ENCODE results near the gene TSEN2.
"Not testable (repeated sequence)": the region's sequence is repeated elsewhere in the genome, so short reads cannot be mapped to it uniquely, and the experiment has no call there.

TSEN2 gene

GRCh38 chr3:12541625-12542024 is 57.3 kb downstream of the TSEN2 start:
- no peak overlapping the region for H3K4me3 ChIP-seq (ENCODE audit: insufficient read depth, low read depth, low read length, poor library complexity, severe bottlenecking)
- H3K27me3 ChIP-seq (replicated peaks; ENCODE audit: control insufficient read depth, insufficient read depth, low read length, poor library complexity, severe bottlenecking): no peaks in the 10 kb centered on the region
- H3K36me3 ChIP-seq (ENCODE audit: control insufficient read depth, insufficient read depth, low read length): no peaks in the 10 kb centered on the region
- no peak for DNase-seq
- no peak overlapping the region for H3K27ac ChIP-seq (ENCODE audit: insufficient read depth, low read length, poor library complexity, severe bottlenecking)
- no peaks in the 10 kb centered on the region for H3K9me3 ChIP-seq (ENCODE audit: control insufficient read depth, low read length)
- H3K4me1 ChIP-seq (ENCODE audit: control insufficient read depth, insufficient read depth, low read length, poor library complexity, severe bottlenecking): no peaks in the 10 kb centered on the region

DNA sequence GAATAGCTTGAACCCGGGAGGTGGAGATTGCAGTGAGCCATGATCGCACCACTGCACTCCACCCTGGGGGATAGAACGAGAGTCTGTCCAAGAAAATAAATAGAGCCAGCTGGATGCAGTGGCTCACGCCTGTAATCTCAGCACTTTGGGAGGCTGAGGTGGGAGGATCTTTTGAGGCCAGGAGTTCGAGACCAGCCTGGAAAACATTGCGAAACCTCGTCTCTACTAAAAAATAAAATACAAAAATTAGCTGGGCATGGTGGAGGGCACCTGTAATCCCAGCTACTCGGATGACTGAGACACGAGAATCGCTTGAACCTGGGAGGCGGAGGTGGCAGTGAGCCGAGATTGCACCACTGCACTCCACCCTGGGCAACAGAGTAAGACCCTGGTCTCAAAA is 59.2 kb downstream of the TSEN2 start:
- not testable (repeated sequence) for DNase-seq; H3K27ac ChIP-seq (ENCODE audit: insufficient read depth, low read length, poor library complexity, severe bottlenecking); H3K9me3 ChIP-seq (ENCODE audit: control insufficient read depth, low read length); H3K4me1 ChIP-seq (ENCODE audit: control insufficient read depth, insufficient read depth, low read length, poor library complexity, severe bottlenecking); H3K27me3 ChIP-seq (replicated peaks; ENCODE audit: control insufficient read depth, insufficient read depth, low read length, poor library complexity, severe bottlenecking); H3K36me3 ChIP-seq (ENCODE audit: control insufficient read depth, insufficient read depth, low read length); H3K4me3 ChIP-seq (ENCODE audit: insufficient read depth, low read depth, low read length, poor library complexity, severe bottlenecking)

DNA sequence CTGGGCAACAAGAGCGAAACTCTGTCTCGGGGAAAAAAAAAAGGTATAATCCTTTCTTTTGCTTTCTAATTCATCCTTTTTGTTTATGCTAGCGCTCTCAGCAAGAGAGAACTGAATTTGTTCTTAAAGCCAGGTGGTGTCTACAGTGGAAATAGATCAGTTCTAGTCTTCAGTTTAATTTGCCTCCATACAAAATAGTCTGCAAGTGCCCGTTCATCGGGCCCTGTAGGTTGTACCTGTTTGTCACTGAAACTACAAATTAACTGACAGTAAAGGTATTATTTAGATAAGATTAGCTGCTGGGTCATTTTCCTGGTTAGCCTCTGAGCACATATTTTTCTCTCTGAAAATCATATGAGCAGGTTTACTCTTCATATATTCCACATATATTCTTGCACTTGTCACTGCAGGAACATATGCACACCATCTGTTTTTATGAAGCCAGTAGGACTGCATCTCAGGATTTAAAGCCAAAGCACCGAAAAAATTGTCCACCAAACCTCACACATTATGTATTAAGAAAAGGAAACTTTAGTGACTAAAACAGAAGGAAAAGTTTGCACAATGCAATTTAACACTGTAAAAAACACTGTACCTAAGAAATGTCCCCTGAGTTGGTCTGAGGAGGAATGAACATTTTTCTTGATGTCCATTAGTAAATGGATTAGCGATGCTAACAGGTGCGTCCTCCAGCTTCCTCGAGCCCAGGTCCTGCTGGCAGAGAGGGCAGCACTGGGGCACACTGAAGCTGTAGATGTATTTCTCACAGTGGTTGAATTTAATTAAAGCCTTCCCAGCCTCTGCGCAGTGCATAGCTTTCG is 60.6 kb downstream of the TSEN2 start:
- H3K4me1 ChIP-seq (ENCODE audit: control insufficient read depth, insufficient read depth, low read length, poor library complexity, severe bottlenecking): no peaks in the 10 kb centered on the region
- H3K27ac ChIP-seq (ENCODE audit: insufficient read depth, low read length, poor library complexity, severe bottlenecking): no peak overlapping the region
- H3K27me3 ChIP-seq (replicated peaks; ENCODE audit: control insufficient read depth, insufficient read depth, low read length, poor library complexity, severe bottlenecking): no peaks in the 10 kb centered on the region
- H3K36me3 ChIP-seq (ENCODE audit: control insufficient read depth, insufficient read depth, low read length): no peaks in the 10 kb centered on the region
- no peak overlapping the region for H3K4me3 ChIP-seq (ENCODE audit: insufficient read depth, low read depth, low read length, poor library complexity, severe bottlenecking)
- no peaks in the 10 kb centered on the region for H3K9me3 ChIP-seq (ENCODE audit: control insufficient read depth, low read length)
- no peak for DNase-seq

DNA sequence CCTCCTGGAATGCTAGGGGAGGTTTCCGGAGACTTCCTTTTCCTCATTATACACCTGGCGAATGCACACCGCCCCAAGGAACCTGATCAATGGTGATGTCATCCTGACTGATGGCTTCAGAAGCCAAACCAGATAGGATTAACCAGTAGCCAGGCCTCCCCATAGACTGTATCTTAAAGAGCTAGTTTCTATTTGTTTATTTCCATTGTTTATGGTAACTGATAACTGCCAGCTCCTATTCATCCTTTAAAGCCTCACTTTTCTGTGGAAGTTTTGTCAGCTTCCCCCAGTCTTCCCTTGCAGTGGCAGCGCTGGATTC is 61.2 kb downstream of the TSEN2 start, which contains the start of gene MKRN2OS:
TSS of gene MKRN2OS (minus strand) at position 27 of the 319 bp plus-strand sequence. CDS start 35 bp downstream, outside the sequence.
- no peak for DNase-seq
- no peak within 1 kb of the TSS for H3K4me3 ChIP-seq (ENCODE audit: insufficient read depth, low read depth, low read length, poor library complexity, severe bottlenecking)

GRCh38 chr3:12549971-12550760 is 65.9 kb downstream of the TSEN2 start:
- Histone ChIP-seq H3K27ac (ENCODE audit: insufficient read depth, low read length, poor library complexity, severe bottlenecking) (no peak overlapping the region), H3K36me3 (ENCODE audit: control insufficient read depth, insufficient read depth, low read length) (no peaks in the 10 kb centered on the region), H3K27me3 (replicated peaks; ENCODE audit: control insufficient read depth, insufficient read depth, low read length, poor library complexity, severe bottlenecking) (peaks cover 8% of the 10 kb centered on the region), H3K4me3 (ENCODE audit: insufficient read depth, low read depth, low read length, poor library complexity, severe bottlenecking) (no peak overlapping the region), H3K4me1 (ENCODE audit: control insufficient read depth, insufficient read depth, low read length, poor library complexity, severe bottlenecking) (peaks cover 5% of the 10 kb centered on the region), H3K9me3 (ENCODE audit: control insufficient read depth, low read length) (no peaks in the 10 kb centered on the region)
- no peak for DNase-seq

More for the DNA sequence above, 61.2 kb downstream of the TSEN2 start, which contains the start of gene MKRN2OS:
- Histone ChIP-seq H3K27me3 (replicated peaks; ENCODE audit: control insufficient read depth, insufficient read depth, low read length, poor library complexity, severe bottlenecking) (no peaks in the 10 kb centered on the region), H3K4me1 (ENCODE audit: control insufficient read depth, insufficient read depth, low read length, poor library complexity, severe bottlenecking) (no peaks in the 10 kb centered on the region), H3K36me3 (ENCODE audit: control insufficient read depth, insufficient read depth, low read length) (no peaks in the 10 kb centered on the region), H3K27ac (ENCODE audit: insufficient read depth, low read length, poor library complexity, severe bottlenecking) (no peak within 1 kb of the TSS), H3K9me3 (ENCODE audit: control insufficient read depth, low read length) (no peaks in the 10 kb centered on the region)

DNA sequence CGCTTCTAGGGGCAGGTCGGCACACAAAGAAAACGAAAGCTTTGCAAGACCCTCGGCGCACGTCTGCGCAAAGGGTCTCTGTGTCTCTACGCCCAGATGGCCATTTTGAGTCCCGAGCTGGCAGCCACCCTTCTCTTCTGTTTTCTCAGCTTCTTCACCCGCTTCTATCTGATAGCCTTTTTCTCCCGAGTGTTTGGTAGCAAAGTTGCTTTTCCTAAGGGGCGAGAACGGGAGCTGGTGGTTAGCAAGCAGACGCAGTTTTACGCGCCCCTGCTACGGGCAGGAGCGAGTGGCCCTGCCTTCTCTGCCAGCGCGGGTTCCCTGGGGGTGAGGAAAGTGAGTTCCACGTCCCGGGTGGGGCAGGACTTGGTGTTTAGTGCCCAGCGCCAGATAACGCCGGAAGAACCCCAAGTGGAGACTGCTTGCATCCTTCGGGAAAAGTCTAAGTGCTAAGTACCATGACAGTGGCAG is 69.7 kb downstream of the TSEN2 start:
- H3K27ac ChIP-seq (ENCODE audit: insufficient read depth, low read length, poor library complexity, severe bottlenecking): no peak overlapping the region
- no peak for DNase-seq
- H3K27me3 ChIP-seq (replicated peaks; ENCODE audit: control insufficient read depth, insufficient read depth, low read length, poor library complexity, severe bottlenecking): peaks cover 8% of the 10 kb centered on the region
- no peaks in the 10 kb centered on the region for H3K36me3 ChIP-seq (ENCODE audit: control insufficient read depth, insufficient read depth, low read length)
- H3K9me3 ChIP-seq (ENCODE audit: control insufficient read depth, low read length): no peaks in the 10 kb centered on the region
- H3K4me3 ChIP-seq (ENCODE audit: insufficient read depth, low read depth, low read length, poor library complexity, severe bottlenecking): peak overlapping the region; percentile 48
- peaks cover 24% of the 10 kb centered on the region for H3K4me1 ChIP-seq (ENCODE audit: control insufficient read depth, insufficient read depth, low read length, poor library complexity, severe bottlenecking)

DNA sequence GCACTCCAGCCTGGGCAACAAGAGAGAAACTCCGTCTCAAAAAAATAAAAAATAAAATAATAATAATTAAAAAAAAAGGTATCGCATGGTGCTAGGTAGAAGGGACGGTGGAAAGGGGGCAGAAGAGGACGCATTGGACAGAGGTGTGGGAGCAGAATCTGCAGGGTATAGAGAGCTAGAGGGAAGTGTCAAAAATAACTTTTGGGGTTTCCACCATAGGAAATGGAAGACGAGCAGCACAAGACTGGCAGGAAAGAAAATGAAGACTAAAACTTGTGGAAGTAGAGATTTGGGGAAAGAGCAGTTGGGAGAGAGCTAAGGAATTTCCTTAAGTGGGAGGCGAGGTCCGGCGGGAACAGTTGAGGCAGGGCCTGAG is 72.0 kb downstream of the TSEN2 start:
- Histone ChIP-seq H3K36me3 (ENCODE audit: control insufficient read depth, insufficient read depth, low read length) (no peaks in the 10 kb centered on the region), H3K4me3 (ENCODE audit: insufficient read depth, low read depth, low read length, poor library complexity, severe bottlenecking) (peak overlapping the region; percentile 81), H3K4me1 (ENCODE audit: control insufficient read depth, insufficient read depth, low read length, poor library complexity, severe bottlenecking) (peaks cover 30% of the 10 kb centered on the region), H3K9me3 (ENCODE audit: control insufficient read depth, low read length) (no peaks in the 10 kb centered on the region), H3K27ac (ENCODE audit: insufficient read depth, low read length, poor library complexity, severe bottlenecking) (peak overlapping the region; percentile 27), H3K27me3 (replicated peaks; ENCODE audit: control insufficient read depth, insufficient read depth, low read length, poor library complexity, severe bottlenecking) (peaks cover 8% of the 10 kb centered on the region)
- no peak for DNase-seq

- Histone ChIP-seq H3K4me1 (ENCODE audit: control insufficient read depth, insufficient read depth, low read length, poor library complexity, severe bottlenecking) (peaks cover 30% of the 10 kb centered on the region), H3K4me3 (ENCODE audit: insufficient read depth, low read depth, low read length, poor library complexity, severe bottlenecking) (peak within 1 kb of the TSS; percentile 81), H3K27me3 (replicated peaks; ENCODE audit: control insufficient read depth, insufficient read depth, low read length, poor library complexity, severe bottlenecking) (peaks cover 8% of the 10 kb centered on the region), H3K36me3 (ENCODE audit: control insufficient read depth, insufficient read depth, low read length) (no peaks in the 10 kb centered on the region), H3K9me3 (ENCODE audit: control insufficient read depth, low read length) (no peaks in the 10 kb centered on the region), H3K27ac (ENCODE audit: insufficient read depth, low read length, poor library complexity, severe bottlenecking) (peak within 1 kb of the TSS; percentile 85)
- DNase-seq: peak; percentile 64 to 75 (median 68)
These were observed 72.6 kb downstream of the TSEN2 start, which contains the start of gene MKRN2 for GRCh38 chr3:12556690-12557472. TSS of gene MKRN2 (plus strand) at chr3:12557087. CDS start at chr3:12557151, 64 bp downstream.

GRCh38 chr3:12557473-12558100 is 73.3 kb downstream of the TSEN2 start:
- DNase-seq: no peak
- no peaks in the 10 kb centered on the region for H3K9me3 ChIP-seq (ENCODE audit: control insufficient read depth, low read length)
- H3K4me1 ChIP-seq (ENCODE audit: control insufficient read depth, insufficient read depth, low read length, poor library complexity, severe bottlenecking): peaks cover 30% of the 10 kb centered on the region
- H3K27ac ChIP-seq (ENCODE audit: insufficient read depth, low read length, poor library complexity, severe bottlenecking): peak overlapping the region; percentile 85
- H3K27me3 ChIP-seq (replicated peaks; ENCODE audit: control insufficient read depth, insufficient read depth, low read length, poor library complexity, severe bottlenecking): peaks cover 8% of the 10 kb centered on the region
- H3K4me3 ChIP-seq (ENCODE audit: insufficient read depth, low read depth, low read length, poor library complexity, severe bottlenecking): peak overlapping the region; percentile 81
- H3K36me3 ChIP-seq (ENCODE audit: control insufficient read depth, insufficient read depth, low read length): no peaks in the 10 kb centered on the region

Data from effector memory CD4-positive, alpha-beta T cell (primary cell).